SK-N-SH (cell line): ENCODE results near the gene ROM1. TPM values are rescaled to one million over a fixed set of nuclear protein-coding genes. Genes with fewer than 3 reads are reported as not detected.
A peak's percentile ranks its signal among the peaks of the same experiment; 100 is the strongest.
"Not testable (repeated sequence)": the region's sequence is repeated elsewhere in the genome, so short reads cannot be mapped to it uniquely, and the experiment has no call there.

ENCODE experiments used
- CTCF ChIA-PET: fragments of 300-600, 350-600 bp; formaldehyde crosslinking; extraction: SDS; loops from one replicate; lab custom pipeline; 2021; lab: Yijun Ruan, JAX
- POLR2A ChIA-PET: fragments of 350-600 bp; sonication (Branson Sonifier 250); formaldehyde crosslinking; extraction: SDS; loops from one replicate; lab custom pipeline; 2020; ENCODE audit warnings: antibody characterized with exemption, inconsistent platforms; lab: Yijun Ruan, JAX
- DNase-seq: peaks from one replicate; pipeline ENCODE4 v3.0.0; 2012
- H2AFZ ChIP-seq: fragments of 200-600 bp; sonication (generic); 2 replicates; pipeline ENCODE4 v1.8.1; 2016; ENCODE audit warnings: antibody characterized with exemption, mild to moderate bottlenecking, low read depth
- H3F3A ChIP-seq: fragments of 200-600 bp; sonication (generic); replicated peaks from 2 replicates; pipeline ENCODE3; 2016; ENCODE audit warnings: antibody characterized with exemption, mild to moderate bottlenecking; ENCODE audit not compliant: insufficient read depth
- H3K27ac ChIP-seq, 2 experiments: fragments of 200-500 bp in 1 of 2; fragments of 200-600 bp in 1 of 2; sonication (Bioruptor generic) in 1 of 2; sonication (generic), shearing (Covaris generic) in 1 of 2; 2 replicates each; pipeline versions ENCODE4 v1.5.1 to v1.6.1; 2014 to 2016; ENCODE audit warnings: low read depth in 2 of 2, inconsistent platforms in 1 of 2, low read length in 1 of 2, mild to moderate bottlenecking in 1 of 2, mixed read lengths in 1 of 2
- H3K27me3 ChIP-seq: fragments of 200-600 bp; sonication (generic), shearing (Covaris generic); 2 replicates; pipeline ENCODE4 v1.6.1; 2016; ENCODE audit warnings: mixed run types; ENCODE audit not compliant: insufficient read depth
- H3K36me3 ChIP-seq, 2 experiments: fragments of 200-500 bp in 1 of 2; fragments of 200-600 bp in 1 of 2; sonication (Bioruptor generic) in 1 of 2; sonication (generic) in 1 of 2; replicated peaks in 1 of 2; 2 replicates each; pipeline versions ENCODE3 to v1.5.1; 2014 to 2016; ENCODE audit warnings: low read length in 1 of 2, mild to moderate bottlenecking in 1 of 2; ENCODE audit not compliant: insufficient read depth in 2 of 2, control insufficient read depth in 1 of 2
- H3K4me1 ChIP-seq, 2 experiments: fragments of 200-500 bp in 1 of 2; fragments of 200-600 bp in 1 of 2; sonication (Bioruptor generic) in 1 of 2; sonication (generic), shearing (Covaris generic) in 1 of 2; 2 replicates each; pipeline versions ENCODE4 v1.5.1 to v1.6.1; 2014 to 2016; ENCODE audit warnings: low read depth in 1 of 2, low read length in 1 of 2, mixed run types in 1 of 2; ENCODE audit not compliant: insufficient read depth in 2 of 2, control insufficient read depth in 1 of 2
- H3K4me2 ChIP-seq: fragments of 200-600 bp; sonication (generic), shearing (Covaris generic); 2 replicates; pipeline ENCODE4 v1.6.1; 2017; ENCODE audit warnings: mixed run types
- H3K4me3 ChIP-seq, 2 experiments: fragments of 200-500 bp in 1 of 2; fragments of 200-600 bp in 1 of 2; sonication (Bioruptor generic) in 1 of 2; sonication (generic), shearing (Covaris generic) in 1 of 2; 2 replicates each; pipeline versions ENCODE4 v1.5.1 to v1.8.1; 2014 to 2016; ENCODE audit warnings: low read depth in 2 of 2, inconsistent platforms in 1 of 2, low read length in 1 of 2, mild to moderate bottlenecking in 1 of 2, mixed read lengths in 1 of 2, moderate library complexity in 1 of 2
- H3K79me2 ChIP-seq: fragments of 200-600 bp; sonication (generic); 2 replicates; pipeline ENCODE4 v1.8.1; 2017; ENCODE audit warnings: mild to moderate bottlenecking; ENCODE audit not compliant: insufficient read depth
- H3K9ac ChIP-seq: fragments of 200-600 bp; sonication (generic); 2 replicates; pipeline ENCODE4 v1.6.1; 2017; ENCODE audit warnings: mixed run types
- H3K9me2 ChIP-seq: fragments of 200-600 bp; sonication (generic); 2 replicates; pipeline ENCODE4 v1.6.1; 2017; ENCODE audit warnings: mixed run types
- H3K9me3 ChIP-seq: fragments of 200-600 bp; sonication (generic); 2 replicates; pipeline ENCODE4 v1.6.1; 2017; ENCODE audit warnings: mixed run types, mild to moderate bottlenecking, moderate library complexity
- H4K20me1 ChIP-seq: fragments of 200-600 bp; sonication (generic); 2 replicates; pipeline ENCODE4 v1.6.1; 2017; ENCODE audit warnings: mild to moderate bottlenecking, mixed run types; ENCODE audit not compliant: insufficient read depth
- CTCF ChIP-seq: fragments of 200-600 bp; sonication (generic); IDR thresholded peaks from 2 replicates; pipeline ENCODE4 v1.6.1; 2017; ENCODE audit warnings: antibody characterized with exemption, mild to moderate bottlenecking, moderate library complexity
- ELF1 ChIP-seq: IDR thresholded peaks from 2 replicates; pipeline ENCODE4 v1.4.0; 2012
- EP300 ChIP-seq, 2 experiments: IDR thresholded peaks; 2 replicates each; pipeline versions ENCODE4 v1.4.0 to v1.6.1; 2012; ENCODE audit warnings: borderline replicate concordance in 1 of 2, low read depth in 1 of 2, low read length in 1 of 2
- FOXJ3 ChIP-seq: sonication (generic); formaldehyde crosslinking; IDR thresholded peaks from 2 replicates; pipeline ENCODE4 v1.5.1; 2020; ENCODE audit warnings: mild to moderate bottlenecking, missing genetic modification reagents
- MAX ChIP-seq: IDR thresholded peaks from 2 replicates; pipeline ENCODE4 v1.4.0; 2012; ENCODE audit warnings: low read depth
- MEF2A ChIP-seq: IDR thresholded peaks from 2 replicates; pipeline ENCODE4 v1.4.0; 2012; ENCODE audit warnings: low read depth, borderline replicate concordance
- REST ChIP-seq: IDR thresholded peaks from 2 replicates; pipeline ENCODE4 v1.6.1; 2012; ENCODE audit warnings: mild to moderate bottlenecking, low read depth, low read length, moderate library complexity
- RFX5 ChIP-seq: IDR thresholded peaks from 2 replicates; pipeline ENCODE4 v1.6.1; 2012; ENCODE audit warnings: mild to moderate bottlenecking, improper control_type of control experiment, low read length
- RXRA ChIP-seq: IDR thresholded peaks from 2 replicates; pipeline ENCODE4 v1.4.0; 2012; ENCODE audit warnings: low read depth, mild to moderate bottlenecking, borderline replicate concordance
- SIN3A ChIP-seq: IDR thresholded peaks from 2 replicates; pipeline ENCODE4 v1.6.1; 2012; ENCODE audit warnings: low read depth, mild to moderate bottlenecking, low read length, moderate library complexity, borderline replicate concordance
- TAF1 ChIP-seq: IDR thresholded peaks from 2 replicates; pipeline ENCODE4 v1.6.1; 2012; ENCODE audit warnings: low read depth, mild to moderate bottlenecking, low read length, moderate library complexity, borderline replicate concordance
- TCF12 ChIP-seq: IDR thresholded peaks from 2 replicates; pipeline ENCODE4 v1.4.0; 2012
- USF1 ChIP-seq: IDR thresholded peaks from 2 replicates; pipeline ENCODE4 v1.4.0; 2012; ENCODE audit warnings: low read depth, borderline replicate concordance
- ZBTB33 ChIP-seq: IDR thresholded peaks from 2 replicates; pipeline ENCODE4 v1.4.0; 2012; ENCODE audit warnings: low read depth, borderline replicate concordance
- WGBS: methylation state at CpG from one replicate; pipeline ENCODE4 v1.1.6; 2017; ENCODE audit warnings: low lambda C conversion rate; 5-methylcytosine and 5-hydroxymethylcytosine counted together
- polyA plus RNA-seq, 3 experiments: library from polyadenylated mRNA; depleted of rRNA; stranded (reverse); fragments of >200 nt; gene quantifications; 2 replicates each; pipeline ENCODE4 v1.2.3, GENCODE V29; 2012

Gene ROM1
- polyA plus RNA-seq, 1 of the 3 experiments (the other 2 are of a cell fraction), result 7.3 TPM

- 0 out of 2 replicates have a peak overlapping the region, but pooled peaks have one; percentile 88 for H3K9ac ChIP-seq
- POLR2A ChIA-PET, DNase-seq, H3K27me3 ChIP-seq, H3K9me2 ChIP-seq, H3K9me3 ChIP-seq, H2AFZ ChIP-seq: not testable (repeated sequence)
- WGBS, result 93% methylated on average over 5 of the region's 5 CpGs
- H3K4me2 ChIP-seq, result peak overlapping the region; percentile 95; the same call in 1 of the 2 replicates
- H3K79me2 ChIP-seq, result peaks cover 89% of the 10 kb centered on the region
- peak overlapping the region in 1 of 2 experiments; percentile 2; a peak in 1 of 4 replicates for H3K27ac ChIP-seq
- peaks cover 45% of the 10 kb centered on the region for H4K20me1 ChIP-seq
- peak overlapping the region in 1 of 2 experiments; percentile 2; a peak in 2 of 4 replicates for H3K4me3 ChIP-seq
- peaks cover 19 to 28% of the 10 kb centered on the region in 2 experiments; a peak in 3 of 4 replicates for H3K4me1 ChIP-seq
- peaks cover 31% of the 10 kb centered on the region for H3F3A ChIP-seq
- peaks cover 53% of the 10 kb centered on the region in 2 experiments for H3K36me3 ChIP-seq
- CTCF ChIA-PET, result interaction anchor here (2.4 to 3.2 kb wide), 2 partner anchors 147 to 176 kb away, joined by 14 to 16 read pairs; no protein-coding TSS in a partner anchor
Observed at GRCh38 chr11:62571493-62571892, 41.6 kb upstream of the ROM1 start.

GRCh38 chr11:62572431-62572830, 40.6 kb upstream of the ROM1 start:
- Histone ChIP-seq H3K4me1 (peaks cover 19 to 28% of the 10 kb centered on the region in 2 experiments; a peak in 3 of 4 replicates), H3K27me3 (no peaks in the 10 kb centered on the region), H3K4me3 (peak overlapping the region; percentile 83 to 93), H3K9me3 (no peaks in the 10 kb centered on the region), H3K9me2 (no peaks in the 10 kb centered on the region), H3K4me2 (peak overlapping the region; percentile 95), H3K36me3 (peaks cover 43 to 53% of the 10 kb centered on the region in 2 experiments), H2AFZ (no peak overlapping the region), H4K20me1 (peaks cover 43% of the 10 kb centered on the region), H3K79me2 (peaks cover 79% of the 10 kb centered on the region), H3K27ac (peak overlapping the region in 1 of 2 experiments; percentile 64; a peak in 2 of 4 replicates), H3F3A (peaks cover 25% of the 10 kb centered on the region)
- no peak for DNase-seq
- CTCF ChIA-PET, result interaction anchor here (0.6 to 3.2 kb wide), 7 partner anchors 8 to 148 kb away, joined by 3 to 14 read pairs (median 4); no protein-coding TSS in a partner anchor
- POLR2A ChIA-PET, result interaction anchor here (0.8 to 1.2 kb wide), 4 partner anchors 9 to 19 kb away, joined by 3 to 6 read pairs (median 3); partner anchors contain the start of gene TUT1
- TF ChIP-seq ELF1, result no peak
- no peak for TF ChIP-seq MAX
- no peak for TF ChIP-seq MEF2A
- no peak for TF ChIP-seq EP300 (IDR thresholded peaks at IDR 0.05; ENCODE audit: borderline replicate concordance in 1 of 2, low read depth in 1 of 2, low read length in 1 of 2)
- no peak for TF ChIP-seq RFX5
- no peak for TF ChIP-seq USF1
- TF ChIP-seq TAF1, result no peak
- no peak for TF ChIP-seq SIN3A
- no peak for TF ChIP-seq ZBTB33
- no peak for TF ChIP-seq REST
- no peak for TF ChIP-seq CTCF
- no peak for TF ChIP-seq FOXJ3 (CRISPR knock-in tag)
- TF ChIP-seq RXRA, result no peak
- no peak for TF ChIP-seq TCF12
- TF ChIP-seq, all 33 proteins: peak for 0
- H3K9ac ChIP-seq, result peak overlapping the region; percentile 88
- 59% methylated on average over 12 of the region's 12 CpGs for WGBS
